Caco-2 (cell line): ENCODE measurements around the gene DNAH2. TPM values are rescaled to one million over a fixed set of nuclear protein-coding genes. Genes with fewer than 3 reads are reported as not detected.

Experiments used
- BruUV-seq: library from RNA; stranded (reverse); fragments of 400-500 nt; replicated peaks from 2 replicates; lab custom pipeline; 2021; lab: Mats Ljungman, UMichigan
- CTCF ChIA-PET: fragments of 300-600 bp; sonication (Branson Sonifier 250); formaldehyde crosslinking; loops from one replicate; lab custom pipeline; 2022; ENCODE audit warnings: antibody characterized with exemption; lab: Charles Lee
- POLR2A ChIA-PET: fragments of 300-600 bp; sonication (Branson Sonifier 250); formaldehyde crosslinking; loops from one replicate; lab custom pipeline; 2022; ENCODE audit warnings: antibody characterized with exemption; lab: Charles Lee
- DNase-seq, 2 experiments: peaks; one replicate each; pipeline versions ENCODE4 v3.0.0 to v3.0.0-alpha.2; 2020 to 2022
- H3K27me3 ChIP-seq: replicated peaks from 2 replicates; pipeline ENCODE4 v1.6.0; 2011; ENCODE audit warnings: low read length; ENCODE audit not compliant: control insufficient read depth, insufficient read depth
- H3K36me3 ChIP-seq: 2 replicates; pipeline ENCODE4 v1.5.1; 2011; ENCODE audit warnings: low read length; ENCODE audit not compliant: control insufficient read depth, insufficient read depth
- H3K4me1 ChIP-seq: fragments of 250-450 bp; sonication (Bioruptor Pico); 2 replicates; pipeline ENCODE4 v1.5.1; 2020; ENCODE audit warnings: mild to moderate bottlenecking
- H3K4me3 ChIP-seq: 2 replicates; pipeline ENCODE4 v1.5.1; 2011; ENCODE audit warnings: low read depth, mild to moderate bottlenecking, control low read depth, low read length
- H3K9me3 ChIP-seq: fragments of 250-450 bp; sonication (Bioruptor Pico); 2 replicates; pipeline ENCODE4 v1.5.1; 2020; ENCODE audit warnings: mild to moderate bottlenecking, moderate library complexity
- H3K27ac Mint-ChIP-seq: one replicate; pipeline ENCODE4 v1.8.0; 2022; ENCODE audit warnings: mixed read lengths; ENCODE audit not compliant: unreplicated experiment
- H3K27me3 Mint-ChIP-seq: one replicate; pipeline ENCODE4 v1.8.0; 2022; ENCODE audit warnings: mixed read lengths; ENCODE audit not compliant: insufficient read depth, unreplicated experiment
- H3K36me3 Mint-ChIP-seq: one replicate; pipeline ENCODE4 v1.8.0; 2022; ENCODE audit warnings: mild to moderate bottlenecking, mixed read lengths; ENCODE audit not compliant: insufficient read depth, unreplicated experiment
- H3K4me1 Mint-ChIP-seq: one replicate; pipeline ENCODE4 v1.8.0; 2022; ENCODE audit warnings: low read depth, mixed read lengths; ENCODE audit not compliant: unreplicated experiment
- H3K4me3 Mint-ChIP-seq: one replicate; pipeline ENCODE4 v1.8.0; 2022; ENCODE audit warnings: mild to moderate bottlenecking, moderate library complexity, mixed read lengths; ENCODE audit not compliant: unreplicated experiment
- H3K9me3 Mint-ChIP-seq: one replicate; pipeline ENCODE4 v1.8.0; 2022; ENCODE audit warnings: mixed read lengths; ENCODE audit not compliant: unreplicated experiment
- CTCF ChIP-seq, 2 experiments: fragments of 200-600 bp in 1 of 2; IDR thresholded peaks; 1 replicate in 1 of 2; 2 replicates in 1 of 2; pipeline versions ENCODE4 v1.5.1 to v1.8.0; 2011 to 2022; ENCODE audit warnings: antibody characterized with exemption in 1 of 2, control low read depth in 1 of 2, inconsistent platforms in 1 of 2, low read depth in 1 of 2, low read length in 1 of 2, mild to moderate bottlenecking in 1 of 2, moderate library complexity in 1 of 2; ENCODE audit not compliant: insufficient read depth in 1 of 2, severe bottlenecking in 1 of 2, unreplicated experiment in 1 of 2
- intact Hi-C: fragments of 100-400 bp; cut with micrococcal nuclease; formaldehyde crosslinking; loops from one replicate; pipeline ENCODE4 v1.10.0; 2022; ENCODE audit not compliant: unreplicated experiment
- total RNA-seq: library from RNA; stranded (reverse); gene quantifications from 2 replicates; pipeline ENCODE4 v1.2.3, GENCODE V29; 2022

Gene DNAH2
- total RNA-seq, 1 experiment from 2014 or later: 1.9 TPM

GRCh38 chr17:7756968-7757367, 39.4 kb downstream of the DNAH2 start:
- intact Hi-C loops: no loop called here

DNA sequence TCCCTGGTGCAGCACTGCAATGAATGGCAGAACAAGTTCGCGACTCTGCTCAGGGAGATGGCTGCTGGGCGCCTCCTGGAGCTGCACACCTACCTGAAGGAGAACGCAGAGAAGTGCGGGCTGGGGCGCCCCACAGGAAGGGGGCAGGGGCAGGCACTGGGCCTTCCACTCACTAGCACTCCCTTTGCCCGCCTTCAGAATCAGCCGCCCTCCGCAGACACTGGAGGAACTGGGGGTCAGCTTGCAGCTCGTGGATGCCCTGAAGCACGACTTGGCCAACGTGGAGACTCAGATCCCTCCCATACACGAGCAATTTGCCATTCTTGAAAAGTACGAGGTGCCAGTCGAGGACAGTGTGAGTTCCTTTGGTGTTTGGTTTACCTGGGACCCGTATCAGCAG, 46.4 kb downstream of the DNAH2 start:
- peaks cover 9% of the 10 kb centered on the region for H3K9me3 Mint-ChIP-seq
- BruUV-seq: no TSS peak
- Histone ChIP-seq H3K36me3 (no peaks in the 10 kb centered on the region), H3K4me3 (no peak overlapping the region), H3K4me1 (no peaks in the 10 kb centered on the region), H3K27me3 (no peaks in the 10 kb centered on the region), H3K9me3 (no peaks in the 10 kb centered on the region)
- no peak overlapping the region for H3K4me3 Mint-ChIP-seq
- no peak for TF ChIP-seq CTCF (IDR thresholded peaks at IDR 0.05; ENCODE audit: insufficient read depth in 1 of 2, low read depth in 1 of 2, low read length in 1 of 2, severe bottlenecking in 1 of 2, unreplicated experiment in 1 of 2)
- no peak overlapping the region for H3K27ac Mint-ChIP-seq
- H3K36me3 Mint-ChIP-seq: peaks cover 5% of the 10 kb centered on the region
- DNase-seq: no peak
- H3K27me3 Mint-ChIP-seq: no peaks in the 10 kb centered on the region
- POLR2A ChIA-PET: no interaction called here
- CTCF ChIA-PET: no interaction called here
- intact Hi-C loops: no loop called here
- H3K4me1 Mint-ChIP-seq: peaks cover 6% of the 10 kb centered on the region

More at GRCh38 chr17:7756968-7757367, 39.4 kb downstream of the DNAH2 start:
- ChIA-PET POLR2A (no interaction called here), CTCF (no interaction called here)
- Histone ChIP-seq H3K27me3 (no peaks in the 10 kb centered on the region), H3K4me1 (no peaks in the 10 kb centered on the region), H3K4me3 (no peak overlapping the region), H3K9me3 (no peaks in the 10 kb centered on the region), H3K36me3 (no peaks in the 10 kb centered on the region)
- BruUV-seq: no TSS peak
- DNase-seq: no peak
- peaks cover 9% of the 10 kb centered on the region for H3K9me3 Mint-ChIP-seq
- no peaks in the 10 kb centered on the region for H3K36me3 Mint-ChIP-seq
- TF ChIP-seq CTCF (IDR thresholded peaks at IDR 0.05; ENCODE audit: insufficient read depth in 1 of 2, low read depth in 1 of 2, low read length in 1 of 2, severe bottlenecking in 1 of 2, unreplicated experiment in 1 of 2): no peak
- H3K4me3 Mint-ChIP-seq: no peak overlapping the region
- H3K4me1 Mint-ChIP-seq: peaks cover 6% of the 10 kb centered on the region
- H3K27ac Mint-ChIP-seq: no peak overlapping the region
- H3K27me3 Mint-ChIP-seq: no peaks in the 10 kb centered on the region

- DNase-seq: no peak
- H3K27me3 Mint-ChIP-seq: no peaks in the 10 kb centered on the region
- BruUV-seq: no TSS peak
- H3K9me3 Mint-ChIP-seq: no peaks in the 10 kb centered on the region
- Histone ChIP-seq H3K36me3 (no peaks in the 10 kb centered on the region), H3K27me3 (no peaks in the 10 kb centered on the region), H3K4me1 (no peaks in the 10 kb centered on the region), H3K4me3 (no peak overlapping the region), H3K9me3 (no peaks in the 10 kb centered on the region)
- H3K27ac Mint-ChIP-seq: no peak overlapping the region
- H3K36me3 Mint-ChIP-seq: peaks cover 5% of the 10 kb centered on the region
- no peak overlapping the region for H3K4me3 Mint-ChIP-seq
- CTCF ChIA-PET: no interaction called here
- intact Hi-C loops: no loop called here
- no peak for TF ChIP-seq CTCF (IDR thresholded peaks at IDR 0.05; ENCODE audit: insufficient read depth in 1 of 2, low read depth in 1 of 2, low read length in 1 of 2, severe bottlenecking in 1 of 2, unreplicated experiment in 1 of 2)
- POLR2A ChIA-PET: no interaction called here
- H3K4me1 Mint-ChIP-seq: no peaks in the 10 kb centered on the region
These were observed 49.5 kb downstream of the DNAH2 start for GRCh38 chr17:7767004-7767403.
